Measurements from ENCODE around the gene TNS3. TPM values are rescaled to one million over a fixed set of nuclear protein-coding genes. Genes with fewer than 3 reads are reported as not detected.

The TNS3 gene
- total and polyA plus RNA-seq, 2 experiments from 2014 or later = 2.7 to 5.7 TPM

GRCh38 chr7:47358944-47359588, 222.8 kb downstream of the TNS3 start:
- DNase-seq (ENCODE audit: low read depth in 1 of 2, low spot score in 1 of 2) = no peak
- no peaks in the 10 kb centered on the region for H3K9me3 ChIP-seq (ENCODE audit: low read depth)
- no peaks in the 10 kb centered on the region for H3K4me1 ChIP-seq (ENCODE audit: low read depth)
- H3K36me3 ChIP-seq = no peaks in the 10 kb centered on the region
- no peak overlapping the region for H3K27ac ChIP-seq
- no peak for TF ChIP-seq CTCF (IDR thresholded peaks at IDR 0.05; ENCODE audit: low read depth, low read length)
- H3K27me3 ChIP-seq = no peaks in the 10 kb centered on the region
- H3K4me3 ChIP-seq = no peak overlapping the region

GRCh38 chr7:47358357-47358756, 223.6 kb downstream of the TNS3 start:
- Histone ChIP-seq H3K27me3 (no peaks in the 10 kb centered on the region), H3K4me3 (no peak overlapping the region), H3K9me3 (ENCODE audit: low read depth) (no peaks in the 10 kb centered on the region), H3K27ac (no peak overlapping the region), H3K4me1 (ENCODE audit: low read depth) (no peaks in the 10 kb centered on the region), H3K36me3 (no peaks in the 10 kb centered on the region)
- DNase-seq (ENCODE audit: low read depth in 1 of 2, low spot score in 1 of 2) = no peak
- no peak for TF ChIP-seq CTCF (IDR thresholded peaks at IDR 0.05; ENCODE audit: low read depth, low read length)

GRCh38 chr7:47357863-47358262, 224.0 kb downstream of the TNS3 start:
- no peak for TF ChIP-seq CTCF (IDR thresholded peaks at IDR 0.05; ENCODE audit: low read depth, low read length)
- Histone ChIP-seq H3K9me3 (ENCODE audit: low read depth) (no peaks in the 10 kb centered on the region), H3K36me3 (no peaks in the 10 kb centered on the region), H3K4me3 (no peak overlapping the region), H3K27ac (no peak overlapping the region), H3K27me3 (no peaks in the 10 kb centered on the region), H3K4me1 (ENCODE audit: low read depth) (no peaks in the 10 kb centered on the region)
- no peak for DNase-seq (ENCODE audit: low read depth in 1 of 2, low spot score in 1 of 2)

GRCh38 chr7:47357361-47357760, 224.6 kb downstream of the TNS3 start:
- no peaks in the 10 kb centered on the region for H3K4me1 ChIP-seq (ENCODE audit: low read depth)
- no peak for TF ChIP-seq CTCF (IDR thresholded peaks at IDR 0.05; ENCODE audit: low read depth, low read length)
- DNase-seq (ENCODE audit: low read depth in 1 of 2, low spot score in 1 of 2) = no peak
- no peaks in the 10 kb centered on the region for H3K36me3 ChIP-seq
- no peaks in the 10 kb centered on the region for H3K27me3 ChIP-seq
- H3K4me3 ChIP-seq = no peak overlapping the region
- H3K9me3 ChIP-seq (ENCODE audit: low read depth) = no peaks in the 10 kb centered on the region
- H3K27ac ChIP-seq = no peak overlapping the region

- no peaks in the 10 kb centered on the region for H3K9me3 ChIP-seq (ENCODE audit: low read depth)
- no peak overlapping the region for H3K27ac ChIP-seq
- H3K36me3 ChIP-seq = no peaks in the 10 kb centered on the region
- DNase-seq (ENCODE audit: low read depth in 1 of 2, low spot score in 1 of 2) = no peak
- H3K27me3 ChIP-seq = no peaks in the 10 kb centered on the region
- no peak overlapping the region for H3K4me3 ChIP-seq
- no peaks in the 10 kb centered on the region for H3K4me1 ChIP-seq (ENCODE audit: low read depth)
- no peak for TF ChIP-seq CTCF (IDR thresholded peaks at IDR 0.05; ENCODE audit: low read depth, low read length)
These were observed 225.7 kb downstream of the TNS3 start for GRCh38 chr7:47356261-47356660.

Data from cardiac muscle cell (in vitro differentiated cells and primary cell).